ENCODE results near the gene TSPAN11. TPM values are rescaled to one million over a fixed set of nuclear protein-coding genes. Genes with fewer than 3 reads are reported as not detected.

TSPAN11 gene
- total and polyA plus RNA-seq, 2 donors: 4.1 to 18.3 TPM

- H3K36me3 ChIP-seq (ENCODE audit: insufficient read depth): no peaks in the 10 kb centered on the region
- no peak for DNase-seq (ENCODE audit: extremely low spot score)
- H3K27ac ChIP-seq (ENCODE audit: low read depth): no peak overlapping the region
- 97% methylated on average over 2 of the region's 2 CpGs for WGBS
- H3K4me3 ChIP-seq (ENCODE audit: low read depth, low read length): no peak overlapping the region
- peaks cover 3% of the 10 kb centered on the region for H3K4me1 ChIP-seq (ENCODE audit: insufficient read depth)
Observed at GRCh38 chr12:31037931-31038330, 111.4 kb downstream of the TSPAN11 start.

DNA sequence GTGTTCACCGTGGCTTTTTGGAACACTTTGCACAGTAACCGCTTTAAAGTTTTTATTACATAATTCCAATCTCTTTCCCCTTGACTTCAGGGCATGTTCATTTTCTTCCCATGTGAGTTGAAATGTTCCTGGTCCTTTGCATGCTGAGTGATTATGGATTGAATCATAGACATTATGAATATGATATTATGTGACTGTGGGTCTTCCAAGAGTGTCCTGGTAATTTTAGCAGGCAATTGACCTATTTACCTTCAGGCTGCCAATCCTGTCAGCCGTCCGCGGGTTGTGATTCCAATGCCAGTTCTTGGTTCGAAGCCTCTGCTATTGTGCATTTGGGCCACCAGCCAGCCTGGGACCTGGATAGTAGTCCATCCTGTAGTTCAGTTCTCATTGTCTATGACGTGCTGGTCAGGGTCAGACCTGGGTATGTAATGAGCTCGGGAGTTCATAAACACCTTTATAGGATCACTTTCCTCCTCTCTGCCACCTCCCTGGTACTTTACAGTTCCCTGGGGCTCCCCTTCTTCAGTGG is 114.6 kb downstream of the TSPAN11 start:
- DNase-seq (ENCODE audit: extremely low spot score): no peak
- Histone ChIP-seq H3K36me3 (ENCODE audit: insufficient read depth) (no peaks in the 10 kb centered on the region), H3K4me1 (ENCODE audit: insufficient read depth) (peaks cover 1% of the 10 kb centered on the region), H3K4me3 (ENCODE audit: low read depth, low read length) (no peak overlapping the region), H3K27ac (ENCODE audit: low read depth) (no peak overlapping the region)
- 89% methylated on average over 8 of the region's 8 CpGs for WGBS

Other genes starting within 250 kb of the TSPAN11 start
- 63.0 TPM for gene IPO8, start 230.9 kb upstream of the TSPAN11 start, total RNA-seq
- 28.2 TPM for gene IPO8, start 230.9 kb upstream of the TSPAN11 start, polyA plus RNA-seq
- gene CAPRIN2, start 171.8 kb upstream of the TSPAN11 start, total RNA-seq: 42.3 TPM
- 20.1 TPM for gene CAPRIN2, start 171.8 kb upstream of the TSPAN11 start, polyA plus RNA-seq
- 29.9 TPM for gene DDX11, start 147.1 kb downstream of the TSPAN11 start, total RNA-seq
- gene DDX11, start 147.1 kb downstream of the TSPAN11 start, polyA plus RNA-seq: 13.3 TPM

Data from urinary bladder (tissue), 4 donors.